ENCODE results near the gene ANKRD63. TPM values are rescaled to one million over a fixed set of nuclear protein-coding genes. Genes with fewer than 3 reads are reported as not detected.

Gene ANKRD63
- total and polyA plus RNA-seq, 10 of the 15 experiments (the other 5 are each of a cell fraction or from before 2014, with no cell fraction given), result not detected

DNA sequence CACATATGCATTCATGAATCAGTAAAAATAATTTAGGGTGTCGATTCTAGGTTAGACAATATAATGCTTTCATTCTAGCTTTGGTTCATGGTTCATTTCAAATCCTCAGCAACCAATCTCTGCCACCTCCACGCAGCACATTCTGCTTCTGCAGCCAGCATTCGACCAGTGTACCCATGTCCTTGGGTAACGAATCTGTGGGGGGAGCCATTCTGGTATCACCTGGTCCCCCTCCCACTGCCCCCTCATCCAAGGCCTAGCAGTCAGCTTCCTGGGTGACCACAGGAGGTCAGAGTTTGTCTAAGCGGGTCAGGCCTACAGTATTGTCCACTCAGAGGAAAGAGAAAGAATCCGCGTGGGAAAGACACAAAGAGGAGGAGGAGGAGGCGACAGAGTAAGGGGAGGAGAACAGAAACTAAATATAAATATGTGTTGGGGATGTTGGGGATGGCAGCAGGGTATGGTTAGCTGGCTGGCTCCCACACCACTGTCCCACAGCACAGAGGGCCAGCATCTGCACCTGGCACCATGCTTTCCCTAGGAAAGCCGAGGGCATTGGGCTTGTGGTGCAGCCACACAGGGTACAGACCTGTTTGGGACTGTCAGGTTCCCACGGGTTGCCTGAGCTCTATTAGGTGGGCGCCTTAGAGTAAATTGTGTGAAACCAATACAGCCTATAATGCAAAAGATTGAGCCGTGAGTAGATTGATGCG, 31.9 kb downstream of the ANKRD63 start:
- ATAC-seq (no peak), DNase-seq (ENCODE audit: low read depth, low spot score) (no peak), FAIRE-seq (no peak)
- H3K36me3 ChIP-seq (ENCODE audit: control insufficient read depth in 2 of 2, insufficient read depth in 2 of 2, low read length in 1 of 2), result no peaks in the 10 kb centered on the region
- no peak overlapping the region for H3K27ac ChIP-seq (ENCODE audit: control insufficient read depth, insufficient read depth)
- no peak overlapping the region for H2AFZ ChIP-seq (ENCODE audit: control insufficient read depth, low read depth, low read length)
- no peaks in the 10 kb centered on the region for H3K4me1 ChIP-seq (ENCODE audit: control insufficient read depth, insufficient read depth, low read length)
- no peak overlapping the region for H3K9ac ChIP-seq (ENCODE audit: control insufficient read depth, insufficient read depth, low read length)
- H3K79me2 ChIP-seq (ENCODE audit: control insufficient read depth, insufficient read depth, low read length), result no peaks in the 10 kb centered on the region
- no peaks in the 10 kb centered on the region for H4K20me1 ChIP-seq (ENCODE audit: control insufficient read depth, insufficient read depth)
- no TSS peak for BruUV-seq (replicated peaks)
- H3K4me3 ChIP-seq, result no peak overlapping the region
- ChIA-PET CTCF (interaction anchor here (0.7 to 2.1 kb wide), 2 partner anchors 33 to 214 kb away, joined by 3 to 10 read pairs; no protein-coding TSS in a partner anchor), RAD21 (ENCODE audit: unreplicated experiment) (interaction anchor here (0.8 to 1.4 kb wide), 2 partner anchors 24 to 33 kb away, joined by 3 to 4 read pairs; no protein-coding TSS in a partner anchor), SMC1A (ENCODE audit: uncharacterized antibody, unreplicated experiment) (no interaction called here), POLR2A (no interaction called here)
- in situ Hi-C loops (cut with MboI) (no loop called here), intact Hi-C loops (cut with micrococcal nuclease; ENCODE audit: unreplicated experiment) (no loop called here)
- TF ChIP-seq NKRF (conservative IDR thresholded peaks at IDR 0.05), result no peak
- TF ChIP-seq CREM (IDR thresholded peaks at IDR 0.05; ENCODE audit: low read depth), result no peak
- TF ChIP-seq FOS (IDR thresholded peaks at IDR 0.05; ENCODE audit: borderline replicate concordance, extremely low read depth, insufficient read length), result no peak
- no peak for TF ChIP-seq MEF2B (IDR thresholded peaks at IDR 0.05; ENCODE audit: partially characterized antibody, poor library complexity, severe bottlenecking)
- TF ChIP-seq SIX5 (IDR thresholded peaks at IDR 0.05; ENCODE audit: low read depth, low read length, severe bottlenecking), result no peak
- no peak for TF ChIP-seq JUND (IDR thresholded peaks at IDR 0.05; ENCODE audit: low read depth, low read length)
- no peak for TF ChIP-seq CBX3 (IDR thresholded peaks at IDR 0.05; ENCODE audit: borderline replicate concordance, low read depth)
- no peak for TF ChIP-seq CHD2 (IDR thresholded peaks at IDR 0.05; ENCODE audit: borderline replicate concordance, low read depth, low read length)
- no peak for TF ChIP-seq ELK1 (IDR thresholded peaks at IDR 0.05; ENCODE audit: low read depth, low read length)
- no peak for TF ChIP-seq MTA2 (IDR thresholded peaks at IDR 0.05; ENCODE audit: low read depth)
- TF ChIP-seq POLR2AphosphoS5 (IDR thresholded peaks at IDR 0.05; ENCODE audit: low read length), result no peak
- no peak for TF ChIP-seq SMAD5 (IDR thresholded peaks at IDR 0.05; ENCODE audit: low read depth)
- no peak for TF ChIP-seq ZBTB11 (CRISPR knock-in tag; IDR thresholded peaks at IDR 0.05)
- no peak for TF ChIP-seq BACH1 (IDR thresholded peaks at IDR 0.05; ENCODE audit: borderline replicate concordance)
- no peak for TF ChIP-seq E4F1 (IDR thresholded peaks at IDR 0.05; ENCODE audit: borderline replicate concordance, partially characterized antibody)
- WGBS (ENCODE audit: insufficient coverage, insufficient replicate concordance, low lambda C conversion rate, missing lambda C conversion rate), result 32% methylated on average over 13 of the region's 13 CpGs
- peaks cover 0 to 9% of the 10 kb centered on the region in 2 experiments; a peak in 3 of 4 replicates for H3K27me3 ChIP-seq (replicated peaks in 1 of 2; ENCODE audit: control insufficient read depth in 2 of 2, insufficient read depth in 2 of 2, low read length in 1 of 2)
- no peaks in the 10 kb centered on the region for H3K9me3 ChIP-seq (replicated peaks; ENCODE audit: control insufficient read depth, insufficient read depth, low read length)
- no peak overlapping the region for H3K4me2 ChIP-seq (ENCODE audit: control insufficient read depth, insufficient read depth)

All from GM12878 (cell line).